Left renal pelvis (tissue), 4 donors: ENCODE data around the gene DNAH11. TPM values are rescaled to one million over a fixed set of nuclear protein-coding genes. Genes with fewer than 3 reads are reported as not detected.
"Not testable (repeated sequence)": the region's sequence is repeated elsewhere in the genome, so short reads cannot be mapped to it uniquely, and the experiment has no call there.

Experiments
- DNase-seq, 4 donors: peaks; one replicate each; pipeline ENCODE4 v3.0.0-alpha.2; 2013; ENCODE audit warnings: low read depth in 4 of 4, low spot score in 3 of 4
- polyA plus RNA-seq, 4 donors: library from polyadenylated mRNA; unstranded; fragments of 120-200 nt; gene quantifications; one replicate each; pipeline ENCODE4 v1.2.1, GENCODE V29; 2013; ENCODE audit not compliant: insufficient read length in 4 of 4

Gene DNAH11
- polyA plus RNA-seq, 4 donors = 2.3 to 23.3 (median 3.2) TPM

GRCh38 chr7:21616091-21616490, 73.3 kb downstream of the DNAH11 start:
- no peak for DNase-seq

GRCh38 chr7:21616796-21617436, 74.1 kb downstream of the DNAH11 start:
- no peak for DNase-seq

- DNase-seq = no peak
Observed at GRCh38 chr7:21617513-21617912, 74.7 kb downstream of the DNAH11 start.

- no peak for DNase-seq
Observed at GRCh38 chr7:21617916-21618390, 75.1 kb downstream of the DNAH11 start.

GRCh38 chr7:21618706-21619105, 75.9 kb downstream of the DNAH11 start:
- no peak for DNase-seq

GRCh38 chr7:21620054-21620453, 77.2 kb downstream of the DNAH11 start:
- DNase-seq = no peak

GRCh38 chr7:21624320-21624719, 81.5 kb downstream of the DNAH11 start:
- no peak for DNase-seq

GRCh38 chr7:21636694-21637093, 93.9 kb downstream of the DNAH11 start:
- no peak for DNase-seq

- DNase-seq = no peak
Observed at GRCh38 chr7:21639206-21639868, 96.5 kb downstream of the DNAH11 start.

- no peak for DNase-seq
Observed at GRCh38 chr7:21640105-21640504, 97.3 kb downstream of the DNAH11 start.

- no peak for DNase-seq
Observed at GRCh38 chr7:21641546-21641945, 98.7 kb downstream of the DNAH11 start.

GRCh38 chr7:21642422-21642821, 99.6 kb downstream of the DNAH11 start:
- no peak for DNase-seq

- no peak for DNase-seq
Observed at GRCh38 chr7:21651697-21652096, 108.9 kb downstream of the DNAH11 start.

- DNase-seq = no peak
Observed at GRCh38 chr7:21653623-21654022, 110.8 kb downstream of the DNAH11 start.

- no peak for DNase-seq
Observed at GRCh38 chr7:21656081-21656480, 113.2 kb downstream of the DNAH11 start.

GRCh38 chr7:21656796-21657195, 114.0 kb downstream of the DNAH11 start:
- no peak for DNase-seq

- no peak for DNase-seq
Observed at GRCh38 chr7:21670496-21670895, 127.7 kb downstream of the DNAH11 start.

GRCh38 chr7:21671859-21672258, 129.0 kb downstream of the DNAH11 start:
- no peak for DNase-seq

- DNase-seq = no peak
Observed at GRCh38 chr7:21675255-21675654, 132.4 kb downstream of the DNAH11 start.

- DNase-seq = no peak
Observed at GRCh38 chr7:21690705-21691104, 147.9 kb downstream of the DNAH11 start.

GRCh38 chr7:21691146-21691545, 148.3 kb downstream of the DNAH11 start:
- DNase-seq = not testable (repeated sequence)

- DNase-seq = not testable (repeated sequence)
Observed at GRCh38 chr7:21700587-21700986, 157.7 kb downstream of the DNAH11 start.
